ENCODE results near the gene UROC1. TPM values are rescaled to one million over a fixed set of nuclear protein-coding genes. Genes with fewer than 3 reads are reported as not detected.

UROC1 gene
- total and polyA plus RNA-seq, 2 of the 13 experiments (the other 11 are each of a cell fraction or from before 2014, with no cell fraction given): 0.71 to 1.3 TPM

DNA sequence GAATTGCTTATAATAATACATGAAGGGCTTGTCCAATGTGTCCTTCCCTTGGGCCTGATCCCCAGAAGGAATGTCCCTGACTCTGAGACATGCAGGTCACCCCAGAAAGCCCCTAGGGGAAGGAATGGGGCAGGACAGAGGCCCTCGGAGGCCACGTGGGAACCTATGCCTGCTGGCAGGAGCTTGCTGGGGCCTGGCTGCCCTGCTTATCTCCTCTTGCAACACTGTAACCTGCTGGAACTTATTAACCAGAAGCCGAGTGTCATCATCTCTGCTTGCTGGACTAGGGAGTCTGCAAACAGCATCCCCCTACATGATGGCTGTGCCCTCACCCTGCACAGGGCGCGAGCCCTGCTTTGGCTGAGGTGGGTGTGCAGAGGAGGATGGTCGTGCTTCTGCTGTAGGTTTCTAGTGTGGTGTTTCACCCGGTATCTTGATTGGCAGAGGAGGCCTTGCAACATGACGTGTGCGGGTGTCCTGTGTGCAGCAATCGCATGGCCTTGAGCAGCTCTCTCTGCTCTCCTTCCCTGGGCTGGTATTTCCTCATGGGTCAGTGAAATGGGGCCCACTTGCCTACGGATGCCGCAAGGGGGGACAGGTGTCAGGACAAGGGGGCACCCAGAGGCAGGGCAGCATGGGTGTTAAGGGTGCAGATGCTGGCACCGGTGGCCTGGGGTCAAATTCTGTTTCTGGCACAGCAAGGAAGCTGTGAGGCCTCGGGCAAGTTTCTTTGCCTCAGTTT is 11.4 kb upstream of the UROC1 start (continued):
- TF ChIP-seq, protein P1, sequence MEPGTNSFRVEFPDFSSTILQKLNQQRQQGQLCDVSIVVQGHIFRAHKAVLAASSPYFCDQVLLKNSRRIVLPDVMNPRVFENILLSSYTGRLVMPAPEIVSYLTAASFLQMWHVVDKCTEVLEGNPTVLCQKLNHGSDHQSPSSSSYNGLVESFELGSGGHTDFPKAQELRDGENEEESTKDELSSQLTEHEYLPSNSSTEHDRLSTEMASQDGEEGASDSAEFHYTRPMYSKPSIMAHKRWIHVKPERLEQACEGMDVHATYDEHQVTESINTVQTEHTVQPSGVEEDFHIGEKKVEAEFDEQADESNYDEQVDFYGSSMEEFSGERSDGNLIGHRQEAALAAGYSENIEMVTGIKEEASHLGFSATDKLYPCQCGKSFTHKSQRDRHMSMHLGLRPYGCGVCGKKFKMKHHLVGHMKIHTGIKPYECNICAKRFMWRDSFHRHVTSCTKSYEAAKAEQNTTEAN (CRISPR knock-in tag; conservative IDR thresholded peaks at IDR 0.05): no peak; the same call in 1 of the 2 replicates
- peak; percentile 73; the same call in 1 of the 2 replicates for TF ChIP-seq ZNF607 (CRISPR knock-in tag; IDR thresholded peaks at IDR 0.05; ENCODE audit: borderline replicate concordance)
- TF ChIP-seq CENPT (CRISPR knock-in tag; IDR thresholded peaks at IDR 0.05; ENCODE audit: low read depth): no peak
- TF ChIP-seq STAG1 (CRISPR knock-in tag; IDR thresholded peaks at IDR 0.05): peak; percentile 30; the same call in 1 of the 2 replicates
- TF ChIP-seq, protein P2, sequence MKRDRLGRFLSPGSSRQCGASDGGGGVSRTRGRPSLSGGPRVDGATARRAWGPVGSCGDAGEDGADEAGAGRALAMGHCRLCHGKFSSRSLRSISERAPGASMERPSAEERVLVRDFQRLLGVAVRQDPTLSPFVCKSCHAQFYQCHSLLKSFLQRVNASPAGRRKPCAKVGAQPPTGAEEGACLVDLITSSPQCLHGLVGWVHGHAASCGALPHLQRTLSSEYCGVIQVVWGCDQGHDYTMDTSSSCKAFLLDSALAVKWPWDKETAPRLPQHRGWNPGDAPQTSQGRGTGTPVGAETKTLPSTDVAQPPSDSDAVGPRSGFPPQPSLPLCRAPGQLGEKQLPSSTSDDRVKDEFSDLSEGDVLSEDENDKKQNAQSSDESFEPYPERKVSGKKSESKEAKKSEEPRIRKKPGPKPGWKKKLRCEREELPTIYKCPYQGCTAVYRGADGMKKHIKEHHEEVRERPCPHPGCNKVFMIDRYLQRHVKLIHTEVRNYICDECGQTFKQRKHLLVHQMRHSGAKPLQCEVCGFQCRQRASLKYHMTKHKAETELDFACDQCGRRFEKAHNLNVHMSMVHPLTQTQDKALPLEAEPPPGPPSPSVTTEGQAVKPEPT (CRISPR knock-in tag; IDR thresholded peaks at IDR 0.05; ENCODE audit: low read depth): 0 out of 2 replicates have a peak, but pooled peaks have one; percentile 38
- no peak for TF ChIP-seq SMARCC2 (IDR thresholded peaks at IDR 0.05)
- no peak for TF ChIP-seq ATM (IDR thresholded peaks at IDR 0.05; ENCODE audit: borderline replicate concordance)
- no peak; the same call in 1 of the 2 replicates for TF ChIP-seq PAF1 (CRISPR knock-in tag; IDR thresholded peaks at IDR 0.05)
- no peak for TF ChIP-seq PLRG1 (conservative IDR thresholded peaks at IDR 0.05)
- peak in 1 of 2 experiments; percentile 86; a peak in 2 of 4 replicates for TF ChIP-seq POLR2A (IDR thresholded peaks at IDR 0.05; ENCODE audit: insufficient read depth in 1 of 2, low read depth in 2 of 2, low read length in 2 of 2)
- TF ChIP-seq, protein P3, sequence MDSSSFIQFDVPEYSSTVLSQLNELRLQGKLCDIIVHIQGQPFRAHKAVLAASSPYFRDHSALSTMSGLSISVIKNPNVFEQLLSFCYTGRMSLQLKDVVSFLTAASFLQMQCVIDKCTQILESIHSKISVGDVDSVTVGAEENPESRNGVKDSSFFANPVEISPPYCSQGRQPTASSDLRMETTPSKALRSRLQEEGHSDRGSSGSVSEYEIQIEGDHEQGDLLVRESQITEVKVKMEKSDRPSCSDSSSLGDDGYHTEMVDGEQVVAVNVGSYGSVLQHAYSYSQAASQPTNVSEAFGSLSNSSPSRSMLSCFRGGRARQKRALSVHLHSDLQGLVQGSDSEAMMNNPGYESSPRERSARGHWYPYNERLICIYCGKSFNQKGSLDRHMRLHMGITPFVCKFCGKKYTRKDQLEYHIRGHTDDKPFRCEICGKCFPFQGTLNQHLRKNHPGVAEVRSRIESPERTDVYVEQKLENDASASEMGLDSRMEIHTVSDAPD (CRISPR knock-in tag; IDR thresholded peaks at IDR 0.05): peak; percentile 28; the same call in 1 of the 2 replicates
- no peak for TF ChIP-seq TP53 (CRISPR knock-in tag; conservative IDR thresholded peaks at IDR 0.05)
- no peak for TF ChIP-seq POLR2AphosphoS2 (IDR thresholded peaks at IDR 0.05; ENCODE audit: low read depth, low read length)
- peak; percentile 52 for TF ChIP-seq ZNF883 (CRISPR knock-in tag; IDR thresholded peaks at IDR 0.05; ENCODE audit: not compliant biosample characterization)
- TF ChIP-seq HHEX (CRISPR knock-in tag; IDR thresholded peaks at IDR 0.05): no peak
- TF ChIP-seq, protein P4, sequence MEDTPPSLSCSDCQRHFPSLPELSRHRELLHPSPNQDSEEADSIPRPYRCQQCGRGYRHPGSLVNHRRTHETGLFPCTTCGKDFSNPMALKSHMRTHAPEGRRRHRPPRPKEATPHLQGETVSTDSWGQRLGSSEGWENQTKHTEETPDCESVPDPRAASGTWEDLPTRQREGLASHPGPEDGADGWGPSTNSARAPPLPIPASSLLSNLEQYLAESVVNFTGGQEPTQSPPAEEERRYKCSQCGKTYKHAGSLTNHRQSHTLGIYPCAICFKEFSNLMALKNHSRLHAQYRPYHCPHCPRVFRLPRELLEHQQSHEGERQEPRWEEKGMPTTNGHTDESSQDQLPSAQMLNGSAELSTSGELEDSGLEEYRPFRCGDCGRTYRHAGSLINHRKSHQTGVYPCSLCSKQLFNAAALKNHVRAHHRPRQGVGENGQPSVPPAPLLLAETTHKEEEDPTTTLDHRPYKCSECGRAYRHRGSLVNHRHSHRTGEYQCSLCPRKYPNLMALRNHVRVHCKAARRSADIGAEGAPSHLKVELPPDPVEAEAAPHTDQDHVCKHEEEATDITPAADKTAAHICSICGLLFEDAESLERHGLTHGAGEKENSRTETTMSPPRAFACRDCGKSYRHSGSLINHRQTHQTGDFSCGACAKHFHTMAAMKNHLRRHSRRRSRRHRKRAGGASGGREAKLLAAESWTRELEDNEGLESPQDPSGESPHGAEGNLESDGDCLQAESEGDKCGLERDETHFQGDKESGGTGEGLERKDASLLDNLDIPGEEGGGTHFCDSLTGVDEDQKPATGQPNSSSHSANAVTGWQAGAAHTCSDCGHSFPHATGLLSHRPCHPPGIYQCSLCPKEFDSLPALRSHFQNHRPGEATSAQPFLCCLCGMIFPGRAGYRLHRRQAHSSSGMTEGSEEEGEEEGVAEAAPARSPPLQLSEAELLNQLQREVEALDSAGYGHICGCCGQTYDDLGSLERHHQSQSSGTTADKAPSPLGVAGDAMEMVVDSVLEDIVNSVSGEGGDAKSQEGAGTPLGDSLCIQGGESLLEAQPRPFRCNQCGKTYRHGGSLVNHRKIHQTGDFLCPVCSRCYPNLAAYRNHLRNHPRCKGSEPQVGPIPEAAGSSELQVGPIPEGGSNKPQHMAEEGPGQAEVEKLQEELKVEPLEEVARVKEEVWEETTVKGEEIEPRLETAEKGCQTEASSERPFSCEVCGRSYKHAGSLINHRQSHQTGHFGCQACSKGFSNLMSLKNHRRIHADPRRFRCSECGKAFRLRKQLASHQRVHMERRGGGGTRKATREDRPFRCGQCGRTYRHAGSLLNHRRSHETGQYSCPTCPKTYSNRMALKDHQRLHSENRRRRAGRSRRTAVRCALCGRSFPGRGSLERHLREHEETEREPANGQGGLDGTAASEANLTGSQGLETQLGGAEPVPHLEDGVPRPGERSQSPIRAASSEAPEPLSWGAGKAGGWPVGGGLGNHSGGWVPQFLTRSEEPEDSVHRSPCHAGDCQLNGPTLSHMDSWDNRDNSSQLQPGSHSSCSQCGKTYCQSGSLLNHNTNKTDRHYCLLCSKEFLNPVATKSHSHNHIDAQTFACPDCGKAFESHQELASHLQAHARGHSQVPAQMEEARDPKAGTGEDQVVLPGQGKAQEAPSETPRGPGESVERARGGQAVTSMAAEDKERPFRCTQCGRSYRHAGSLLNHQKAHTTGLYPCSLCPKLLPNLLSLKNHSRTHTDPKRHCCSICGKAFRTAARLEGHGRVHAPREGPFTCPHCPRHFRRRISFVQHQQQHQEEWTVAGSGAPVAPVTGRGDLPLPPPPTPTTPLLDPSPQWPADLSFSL (CRISPR knock-in tag; IDR thresholded peaks at IDR 0.05): peak; percentile 42; the same call in 1 of the 2 replicates
- TF ChIP-seq ZNF615 (CRISPR knock-in tag; IDR thresholded peaks at IDR 0.05; ENCODE audit: borderline replicate concordance): no peak
- no peak for TF ChIP-seq ZMYM2 (CRISPR knock-in tag; IDR thresholded peaks at IDR 0.05)
- TF ChIP-seq PHF20 (CRISPR knock-in tag; IDR thresholded peaks at IDR 0.05): 0 out of 2 replicates have a peak, but pooled peaks have one; percentile 33
